ENCODE measurements around the gene MAP7D3. TPM values are rescaled to one million over a fixed set of nuclear protein-coding genes. Genes with fewer than 3 reads are reported as not detected.

Gene MAP7D3
- total and polyA plus RNA-seq, 2 of the 4 experiments (the other 2 are of a cell fraction), result 10.0 to 23.8 TPM

DNA sequence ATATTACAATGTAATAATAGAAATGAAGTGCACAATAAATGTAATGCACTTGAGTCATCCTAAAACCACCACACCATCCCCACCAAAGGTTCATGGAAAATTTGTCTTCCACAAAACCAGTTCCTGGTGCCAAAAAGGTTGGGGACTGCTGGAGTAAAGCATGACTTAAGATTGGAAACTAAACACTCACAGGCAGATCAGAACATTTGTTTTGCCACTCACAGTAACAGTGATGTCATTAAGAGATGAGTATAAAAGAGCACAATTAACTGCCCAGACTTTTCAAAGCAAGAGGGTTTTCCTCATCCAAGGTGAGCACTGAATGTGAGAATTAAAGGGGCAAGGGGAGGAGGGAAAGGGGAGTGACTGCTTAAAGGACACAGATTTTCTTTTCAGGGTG lies 35.6 kb downstream of the MAP7D3 start:
- dilution Hi-C loops (cut with HindIII; ENCODE audit: low sequenced_read_pairs, unreplicated experiment), result no loop called here
- DNase-seq, result peak; percentile 34
- Histone ChIP-seq H3K9ac (ENCODE audit: low read depth, low read length) (no peak overlapping the region), H2BK120ac (ENCODE audit: low read depth, low read length) (peak overlapping the region; percentile 5), H4K20me1 (ENCODE audit: insufficient read depth, low read length) (no peaks in the 10 kb centered on the region; the same call in 1 of the 2 replicates), H3K79me1 (ENCODE audit: low read depth in 1 of 2, low read length in 2 of 2) (no peaks in the 10 kb centered on the region), H3K4me3 (ENCODE audit: insufficient read depth, low read depth, low read length) (no peak overlapping the region), H2BK20ac (ENCODE audit: low read depth, low read length) (peak overlapping the region; percentile 81), H3K9me1 (ENCODE audit: insufficient read depth, low read length) (peaks cover 10% of the 10 kb centered on the region), H3K4me2 (ENCODE audit: low read depth, low read length) (no peak overlapping the region), H3K56ac (ENCODE audit: extremely low read depth, insufficient read depth, low read length) (no peak overlapping the region), H2BK5ac (ENCODE audit: low read depth, low read length, poor library complexity, severe bottlenecking) (peak overlapping the region; percentile 43), H3K36me3 (ENCODE audit: control insufficient read depth, insufficient read depth, low read length) (peaks cover 11% of the 10 kb centered on the region), H3K23ac (ENCODE audit: low read depth, low read length) (peak overlapping the region; percentile 70; the same call in 1 of the 2 replicates), H3K14ac (replicated peaks; ENCODE audit: low read depth, low read length) (no peak overlapping the region), H3K27ac (ENCODE audit: insufficient read depth, low read length) (no peak overlapping the region), H2BK15ac (ENCODE audit: low read depth, low read length) (no peak overlapping the region), H3K9me3 (ENCODE audit: control insufficient read depth, insufficient read depth, low read length) (no peaks in the 10 kb centered on the region), H4K91ac (ENCODE audit: insufficient read depth, low read depth, low read length) (peak overlapping the region; percentile 59), H2AFZ (replicated peaks; ENCODE audit: low read length, poor library complexity) (no peak overlapping the region), H3K27me3 (ENCODE audit: control insufficient read depth, insufficient read depth, low read length) (no peaks in the 10 kb centered on the region; the same call in 1 of the 2 replicates), H3K4ac (ENCODE audit: low read depth, low read length) (peak overlapping the region; percentile 66), H4K8ac (ENCODE audit: low read depth in 2 of 2, low read length in 2 of 2) (0 out of 4 replicates have a peak overlapping the region, but pooled peaks of 1 of the 2 experiments have one; percentile 22), H3K18ac (ENCODE audit: low read depth, low read length) (no peak overlapping the region), H3K4me1 (ENCODE audit: control insufficient read depth, insufficient read depth, low read length) (peaks cover 10% of the 10 kb centered on the region), H4K5ac (ENCODE audit: low read depth, low read length) (no peak overlapping the region), H2AK9ac (replicated peaks; ENCODE audit: low read depth, low read length, poor library complexity) (no peak overlapping the region), H2AK5ac (ENCODE audit: low read depth, low read length) (no peak overlapping the region)
- no peak for ATAC-seq (ENCODE audit: low read depth)
- in situ Hi-C loops (cut with MboI; ENCODE audit: low sequenced_read_pairs), result no loop called here
- ChIA-PET CTCF (no interaction called here), POLR2A (ENCODE audit: unreplicated experiment) (no interaction called here)
- intact Hi-C loops (cut with micrococcal nuclease), result no loop called here
- no TSS peak for BruUV-seq (replicated peaks)
- TF ChIP-seq, protein P1, sequence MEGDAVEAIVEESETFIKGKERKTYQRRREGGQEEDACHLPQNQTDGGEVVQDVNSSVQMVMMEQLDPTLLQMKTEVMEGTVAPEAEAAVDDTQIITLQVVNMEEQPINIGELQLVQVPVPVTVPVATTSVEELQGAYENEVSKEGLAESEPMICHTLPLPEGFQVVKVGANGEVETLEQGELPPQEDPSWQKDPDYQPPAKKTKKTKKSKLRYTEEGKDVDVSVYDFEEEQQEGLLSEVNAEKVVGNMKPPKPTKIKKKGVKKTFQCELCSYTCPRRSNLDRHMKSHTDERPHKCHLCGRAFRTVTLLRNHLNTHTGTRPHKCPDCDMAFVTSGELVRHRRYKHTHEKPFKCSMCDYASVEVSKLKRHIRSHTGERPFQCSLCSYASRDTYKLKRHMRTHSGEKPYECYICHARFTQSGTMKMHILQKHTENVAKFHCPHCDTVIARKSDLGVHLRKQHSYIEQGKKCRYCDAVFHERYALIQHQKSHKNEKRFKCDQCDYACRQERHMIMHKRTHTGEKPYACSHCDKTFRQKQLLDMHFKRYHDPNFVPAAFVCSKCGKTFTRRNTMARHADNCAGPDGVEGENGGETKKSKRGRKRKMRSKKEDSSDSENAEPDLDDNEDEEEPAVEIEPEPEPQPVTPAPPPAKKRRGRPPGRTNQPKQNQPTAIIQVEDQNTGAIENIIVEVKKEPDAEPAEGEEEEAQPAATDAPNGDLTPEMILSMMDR (conservative IDR thresholded peaks at IDR 0.05; ENCODE audit: low read depth, low read length), result no peak
- TF ChIP-seq MAFK (IDR thresholded peaks at IDR 0.05; ENCODE audit: low read depth, low read length), result no peak
- TF ChIP-seq SMC3 (IDR thresholded peaks at IDR 0.05; ENCODE audit: low read depth, low read length), result no peak
- TF ChIP-seq, protein P2, sequence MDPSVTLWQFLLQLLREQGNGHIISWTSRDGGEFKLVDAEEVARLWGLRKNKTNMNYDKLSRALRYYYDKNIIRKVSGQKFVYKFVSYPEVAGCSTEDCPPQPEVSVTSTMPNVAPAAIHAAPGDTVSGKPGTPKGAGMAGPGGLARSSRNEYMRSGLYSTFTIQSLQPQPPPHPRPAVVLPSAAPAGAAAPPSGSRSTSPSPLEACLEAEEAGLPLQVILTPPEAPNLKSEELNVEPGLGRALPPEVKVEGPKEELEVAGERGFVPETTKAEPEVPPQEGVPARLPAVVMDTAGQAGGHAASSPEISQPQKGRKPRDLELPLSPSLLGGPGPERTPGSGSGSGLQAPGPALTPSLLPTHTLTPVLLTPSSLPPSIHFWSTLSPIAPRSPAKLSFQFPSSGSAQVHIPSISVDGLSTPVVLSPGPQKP (IDR thresholded peaks at IDR 0.05; ENCODE audit: borderline replicate concordance, low read depth, low read length), result no peak
- TF ChIP-seq RAD21 (IDR thresholded peaks at IDR 0.05; ENCODE audit: low read length), result no peak
- no peak for TF ChIP-seq FOS (IDR thresholded peaks at IDR 0.05; ENCODE audit: low read depth, low read length)
- no peak for TF ChIP-seq BHLHE40 (IDR thresholded peaks at IDR 0.05; ENCODE audit: low read depth, low read length)
- TF ChIP-seq, protein P3, sequence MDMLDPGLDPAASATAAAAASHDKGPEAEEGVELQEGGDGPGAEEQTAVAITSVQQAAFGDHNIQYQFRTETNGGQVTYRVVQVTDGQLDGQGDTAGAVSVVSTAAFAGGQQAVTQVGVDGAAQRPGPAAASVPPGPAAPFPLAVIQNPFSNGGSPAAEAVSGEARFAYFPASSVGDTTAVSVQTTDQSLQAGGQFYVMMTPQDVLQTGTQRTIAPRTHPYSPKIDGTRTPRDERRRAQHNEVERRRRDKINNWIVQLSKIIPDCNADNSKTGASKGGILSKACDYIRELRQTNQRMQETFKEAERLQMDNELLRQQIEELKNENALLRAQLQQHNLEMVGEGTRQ (IDR thresholded peaks at IDR 0.05; ENCODE audit: low read depth, low read length), result no peak
- no peak for TF ChIP-seq CEBPB (IDR thresholded peaks at IDR 0.05; ENCODE audit: low read depth, low read length)
- no peak for TF ChIP-seq CHD1 (IDR thresholded peaks at IDR 0.05; ENCODE audit: low read depth, low read length)
- no peak for TF ChIP-seq RFX5 (IDR thresholded peaks at IDR 0.05; ENCODE audit: low read depth, low read length)
- no peak for TF ChIP-seq RCOR1 (IDR thresholded peaks at IDR 0.05; ENCODE audit: insufficient replicate concordance, low read length)
- TF ChIP-seq NFE2L2 (IDR thresholded peaks at IDR 0.05; ENCODE audit: low read depth, low read length), result no peak
- TF ChIP-seq MAZ (IDR thresholded peaks at IDR 0.05; ENCODE audit: borderline replicate concordance, low read depth, low read length), result no peak
- no peak for TF ChIP-seq POLR2A (IDR thresholded peaks at IDR 0.05; ENCODE audit: low read depth, low read length)
- TF ChIP-seq MXI1 (IDR thresholded peaks at IDR 0.05; ENCODE audit: borderline replicate concordance, low read depth, low read length), result no peak
